HK-2 (cell line): ENCODE data around the gene SLC2A1.
A peak's percentile ranks its signal among the peaks of the same experiment; 100 is the strongest.

Experiments
- DNase-seq: peaks from one replicate; pipeline ENCODE4 v3.0.0-alpha.2; 2018; ENCODE audit not compliant: unreplicated experiment

SLC2A1 gene

GRCh38 chr1:42979896-42980800, 21.5 kb upstream of the SLC2A1 start:
- no peak for DNase-seq

GRCh38 chr1:42979036-42979430, 20.4 kb upstream of the SLC2A1 start:
- no peak for DNase-seq

DNA sequence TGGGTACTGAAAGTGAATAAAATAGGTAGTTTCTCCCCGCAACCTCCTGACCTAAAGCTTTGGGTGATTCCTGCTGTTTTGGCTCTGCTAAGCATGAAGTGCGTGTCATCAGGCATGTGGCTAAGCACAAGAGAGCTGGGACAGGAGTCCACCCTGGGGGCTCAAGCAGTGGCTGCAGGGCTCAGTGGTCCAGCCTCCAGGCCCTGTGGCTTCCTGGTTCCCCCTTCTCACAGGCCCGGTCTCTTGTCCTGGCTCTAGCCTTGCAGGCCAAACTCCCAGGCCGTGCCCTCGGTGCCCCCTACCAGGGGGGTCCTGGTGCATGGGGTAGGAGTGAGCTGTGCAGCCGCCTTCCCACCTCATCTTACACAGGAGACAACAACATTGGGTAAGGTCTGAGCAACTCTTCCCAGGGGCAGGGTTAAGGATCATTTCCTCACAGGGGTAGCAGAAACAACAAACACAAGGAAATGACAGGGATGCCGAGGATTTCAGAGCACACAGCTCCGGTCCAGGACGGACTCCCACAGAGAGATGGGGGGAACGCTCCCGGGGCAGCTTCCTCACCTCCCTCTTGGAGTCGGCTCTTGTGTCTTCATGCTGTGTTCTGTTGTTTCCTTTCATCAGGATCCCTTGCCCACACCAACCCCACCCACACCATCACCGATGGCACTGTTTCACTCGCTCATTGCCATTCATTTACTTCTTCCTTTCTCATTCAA, 19.8 kb upstream of the SLC2A1 start:
- DNase-seq = no peak

DNA sequence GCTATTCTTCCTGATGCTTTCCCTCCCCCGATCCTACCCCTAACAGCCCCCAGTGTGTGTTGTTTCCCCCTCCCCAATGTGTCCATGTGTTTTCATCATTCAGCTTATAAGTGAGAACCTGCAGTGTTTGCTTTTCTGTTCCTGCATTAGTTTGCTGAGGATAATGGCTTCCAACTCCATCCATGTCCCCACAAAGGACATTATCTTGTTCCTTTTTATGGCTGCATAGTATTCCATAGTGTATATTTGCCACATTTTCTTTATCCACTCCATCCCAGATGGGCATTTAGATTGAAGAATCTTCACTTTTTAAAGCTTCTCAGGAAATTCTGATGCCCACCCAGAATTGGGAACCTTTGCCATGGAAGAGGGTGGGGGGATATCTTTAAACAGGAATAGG, 19.0 kb upstream of the SLC2A1 start:
- DNase-seq = no peak

DNA sequence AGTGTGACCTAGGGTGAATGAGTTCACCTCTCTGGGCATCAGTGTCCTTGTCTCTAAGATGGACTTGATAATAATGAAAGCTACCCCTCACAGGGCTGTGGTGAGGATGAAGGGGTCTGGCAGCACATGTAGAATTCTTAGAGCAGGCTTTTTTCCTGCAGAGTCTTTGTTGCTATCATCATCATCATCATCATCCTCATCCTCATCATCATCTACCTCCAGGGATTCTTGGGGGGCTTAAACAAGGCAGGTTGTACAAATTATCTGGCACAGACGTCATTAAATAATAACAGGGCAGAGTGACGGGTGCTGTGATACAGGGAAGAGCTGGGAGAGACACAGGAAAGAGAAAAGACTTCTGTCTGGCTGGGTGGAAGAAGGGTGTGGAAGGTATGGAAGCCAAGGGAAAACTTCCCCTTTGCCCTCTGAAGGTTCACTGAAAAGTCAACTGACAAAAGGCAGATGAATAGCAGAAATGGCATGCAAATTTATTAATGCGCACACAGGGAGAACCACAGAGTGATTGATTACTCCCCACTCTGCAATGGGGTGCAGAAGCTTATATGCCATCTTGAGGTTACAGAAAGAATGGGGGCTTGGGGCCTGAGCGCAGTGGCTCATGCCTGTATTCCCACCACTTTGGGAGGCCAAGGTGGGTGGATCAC, 17.0 kb upstream of the SLC2A1 start:
- DNase-seq = no peak

DNA sequence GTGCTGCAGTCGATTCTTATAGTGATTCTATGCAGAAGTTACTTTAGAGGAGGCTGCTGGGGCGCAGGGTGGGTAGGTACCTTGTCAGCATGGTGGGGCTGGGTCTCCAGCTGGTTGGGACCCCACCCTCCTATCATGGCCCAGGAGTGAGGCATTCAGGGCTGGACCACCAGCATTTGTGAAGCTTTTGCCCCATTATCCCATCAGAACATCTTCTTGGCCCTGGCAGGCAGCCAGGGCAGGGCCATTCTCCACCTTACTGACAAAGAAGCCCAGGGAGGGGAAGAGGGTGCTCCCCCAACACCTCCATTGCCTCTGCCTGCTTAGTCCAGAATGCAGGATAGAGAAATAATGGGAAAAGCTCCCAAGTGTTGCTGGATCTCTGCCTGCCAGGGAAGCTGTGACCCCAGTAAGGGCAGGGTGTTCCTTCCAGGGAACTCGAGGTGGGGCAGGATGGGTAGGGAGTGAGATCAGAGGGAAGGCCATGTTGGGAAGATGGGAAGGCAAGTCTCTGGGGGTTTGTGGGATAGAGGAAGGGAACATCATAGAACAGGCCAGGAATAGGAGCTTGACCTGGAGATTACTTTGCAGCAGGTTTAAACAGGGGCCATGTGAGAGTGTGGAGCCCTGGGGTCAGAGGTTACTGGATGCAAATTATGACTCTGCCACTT, 16.2 kb upstream of the SLC2A1 start:
- no peak for DNase-seq

GRCh38 chr1:42973799-42974198, 15.1 kb upstream of the SLC2A1 start:
- DNase-seq = no peak

DNA sequence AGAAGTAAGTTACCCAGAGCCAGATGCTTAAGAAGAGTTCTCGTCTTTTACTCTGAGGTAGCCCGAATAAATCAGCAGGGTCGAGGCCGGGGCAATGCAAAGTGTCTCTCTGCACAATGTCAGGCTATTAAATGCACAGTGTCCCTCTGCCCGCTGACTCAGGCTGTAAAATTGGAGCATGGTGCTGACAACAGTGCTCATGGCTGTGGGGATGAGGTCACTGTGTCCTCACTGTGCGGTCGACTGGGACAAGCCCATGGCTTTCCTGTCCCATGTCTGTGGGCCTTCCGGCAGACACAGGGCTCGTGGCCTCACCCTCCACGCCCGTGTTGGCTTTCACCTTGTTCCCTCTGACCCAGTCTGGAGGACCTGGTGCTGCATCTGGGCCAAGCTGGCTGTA, 14.6 kb upstream of the SLC2A1 start:
- DNase-seq = peak; percentile 58

GRCh38 chr1:42971841-42972291, 13.2 kb upstream of the SLC2A1 start:
- no peak for DNase-seq

GRCh38 chr1:42970143-42970542, 11.5 kb upstream of the SLC2A1 start:
- DNase-seq = no peak

GRCh38 chr1:42968654-42969053, 10.0 kb upstream of the SLC2A1 start:
- no peak for DNase-seq

DNA sequence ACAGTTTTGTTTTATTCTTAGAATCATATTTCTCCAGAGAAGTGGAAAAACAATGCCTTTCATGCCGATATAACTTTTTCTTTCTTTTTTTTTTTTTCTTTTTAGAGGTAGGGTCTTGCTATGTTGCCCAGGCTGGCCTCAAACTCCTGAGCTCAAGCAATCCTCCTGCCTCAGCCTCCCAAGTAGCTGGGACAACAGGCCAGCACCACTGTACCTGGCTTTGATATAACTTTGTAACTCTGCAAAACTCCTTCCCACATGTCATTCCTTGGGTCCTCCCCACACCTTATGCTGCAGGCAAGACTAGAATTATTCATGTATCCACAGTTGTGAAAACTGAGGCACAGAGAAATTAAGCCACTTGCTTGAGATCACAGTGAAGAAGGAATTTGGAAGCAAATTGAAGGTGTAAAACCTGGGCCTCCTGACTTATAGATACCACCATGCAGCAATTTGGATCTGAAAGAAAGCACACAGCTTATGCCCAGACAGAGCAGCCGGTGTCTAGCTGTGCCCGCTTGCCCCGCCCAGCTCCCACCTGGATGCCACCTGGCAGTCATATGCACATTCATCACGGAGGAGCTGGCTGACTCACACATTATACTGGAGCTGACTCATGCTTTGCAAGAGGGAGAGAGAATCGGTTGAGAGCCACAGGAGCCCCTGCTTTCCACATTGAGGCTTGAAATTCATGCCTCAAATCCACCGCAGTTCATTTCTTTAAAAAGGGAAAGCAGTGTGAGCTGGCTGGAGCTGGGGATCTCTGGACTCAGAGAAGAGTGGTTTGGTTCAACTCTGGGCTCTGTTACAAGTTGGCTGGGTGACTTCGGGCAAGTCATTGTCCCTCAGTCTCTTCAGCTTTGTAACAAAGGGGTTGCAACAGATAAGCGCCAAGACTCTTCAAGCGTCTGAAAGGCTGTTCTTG, 8.3 kb upstream of the SLC2A1 start:
- DNase-seq = peak; percentile 85

DNA sequence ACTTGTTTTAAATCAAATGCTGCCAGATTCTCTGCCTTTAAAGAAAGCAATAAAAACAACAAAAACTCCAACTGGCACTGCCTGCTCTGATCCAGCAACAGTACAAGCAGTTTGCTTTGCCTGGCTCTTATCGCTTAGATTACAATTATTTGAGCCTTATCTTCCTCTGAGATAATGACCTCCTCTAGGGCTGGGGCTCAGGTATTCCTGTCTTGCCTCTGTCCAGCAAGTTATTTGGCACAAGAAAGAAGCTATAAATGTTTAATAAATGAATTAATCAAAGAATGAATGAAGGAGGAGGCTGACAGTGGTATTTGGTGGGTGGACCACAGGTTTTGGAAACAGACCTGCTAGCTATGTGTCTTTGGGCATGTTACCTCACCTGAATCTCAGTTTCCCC, 6.7 kb upstream of the SLC2A1 start:
- no peak for DNase-seq

DNA sequence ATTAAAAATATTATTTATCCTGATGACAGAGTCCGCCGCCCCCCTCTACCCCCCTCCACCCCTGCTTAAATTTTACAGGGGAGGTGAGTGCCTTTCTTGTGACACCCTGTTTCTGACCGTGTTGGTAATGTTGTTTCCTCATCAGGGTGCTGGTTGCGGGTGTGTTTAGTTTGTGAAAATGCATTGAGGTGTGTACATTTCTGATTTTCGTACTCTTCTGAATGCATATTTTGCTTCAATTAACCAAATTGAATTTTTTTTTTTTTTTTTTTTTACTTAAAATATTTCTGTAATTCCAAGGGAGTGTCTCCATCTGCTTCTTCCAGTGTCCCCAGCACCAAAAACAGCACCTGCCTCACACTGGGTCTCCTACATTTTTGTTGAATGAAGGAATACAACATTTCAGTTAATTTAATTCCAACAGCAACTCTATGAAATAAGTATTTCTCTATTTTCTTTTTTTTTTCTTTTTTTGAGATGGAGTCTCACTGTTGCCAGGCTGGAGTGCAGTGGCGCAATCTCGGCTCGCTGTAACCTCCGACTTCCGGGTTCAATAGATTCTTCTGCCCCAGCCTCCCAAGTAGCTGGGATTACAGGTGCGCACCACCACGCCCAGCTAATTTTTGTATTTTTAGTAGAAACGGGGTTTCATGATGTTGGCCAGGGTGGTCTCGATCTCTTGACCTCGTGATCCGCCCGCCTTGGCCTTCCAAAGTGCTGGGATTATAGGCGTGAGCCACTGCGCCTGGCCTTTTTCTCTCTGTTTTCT, 5.6 kb upstream of the SLC2A1 start:
- no peak for DNase-seq

DNA sequence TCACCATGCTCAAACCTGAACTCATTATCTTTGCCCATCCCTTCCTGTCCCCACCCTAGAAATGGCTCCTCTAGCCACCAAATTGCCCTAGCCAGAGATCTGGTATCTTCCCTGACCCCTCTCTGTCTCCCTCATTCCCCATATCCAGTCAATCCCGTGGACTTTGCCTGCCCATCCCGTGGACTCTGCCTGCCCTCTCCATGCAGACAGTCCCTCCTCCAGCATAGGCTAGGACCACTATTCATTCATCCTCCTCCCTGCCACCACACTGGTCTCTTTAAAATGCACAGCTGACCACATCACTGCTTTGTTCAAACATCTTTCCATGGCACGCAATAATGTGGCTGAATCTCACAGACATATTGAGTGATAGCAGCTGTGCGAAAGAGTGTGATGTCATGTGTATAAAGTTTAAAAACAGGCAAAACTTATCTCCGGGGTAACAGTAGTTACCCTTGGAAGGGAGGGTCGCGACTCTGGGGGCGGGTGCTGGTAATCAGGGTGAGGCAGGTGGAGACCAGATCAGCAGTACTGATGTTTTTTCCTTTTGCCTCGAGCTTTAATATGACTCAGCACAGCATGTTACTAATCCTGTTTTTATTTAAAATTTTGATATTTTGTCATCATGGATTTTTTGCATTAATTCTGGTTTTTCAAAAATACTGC, 4.8 kb upstream of the SLC2A1 start:
- no peak for DNase-seq

DNA sequence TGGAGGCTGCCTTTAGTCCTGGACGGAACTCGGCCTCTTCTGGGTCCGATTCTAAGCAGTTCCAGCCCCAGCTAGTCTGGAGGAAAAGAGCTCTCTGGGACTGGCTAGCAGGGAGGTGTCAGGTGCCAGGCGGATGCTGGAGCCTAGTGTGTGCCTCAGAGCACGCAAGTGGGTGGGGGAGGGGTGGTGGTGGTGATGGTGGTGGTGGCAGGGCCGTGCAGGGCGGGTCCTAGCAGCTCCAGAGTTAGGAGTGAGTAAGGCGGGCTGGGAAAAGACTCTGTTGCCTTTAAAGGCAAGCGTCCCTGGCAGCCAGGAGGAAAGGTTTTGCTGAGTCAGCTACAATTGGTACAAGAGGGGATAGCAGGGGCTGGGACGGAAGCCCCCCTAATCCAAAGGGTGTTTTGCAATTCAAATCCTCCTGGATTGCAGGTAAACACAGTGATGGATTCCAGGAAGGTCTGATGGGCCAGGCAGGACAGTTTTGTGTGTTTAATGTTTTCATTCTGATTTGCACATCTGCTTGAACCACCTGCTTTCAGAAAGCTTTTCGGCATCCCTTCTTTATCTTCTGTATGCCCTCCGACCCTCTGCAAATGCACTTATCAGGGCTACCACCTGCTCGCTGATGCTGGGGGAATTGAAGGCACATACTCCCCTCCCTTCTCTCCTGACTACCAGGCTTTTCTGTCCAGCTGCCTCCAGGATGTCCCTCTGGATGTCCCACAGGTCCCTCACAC, 4.1 kb upstream of the SLC2A1 start:
- peak; percentile 98 for DNase-seq

DNA sequence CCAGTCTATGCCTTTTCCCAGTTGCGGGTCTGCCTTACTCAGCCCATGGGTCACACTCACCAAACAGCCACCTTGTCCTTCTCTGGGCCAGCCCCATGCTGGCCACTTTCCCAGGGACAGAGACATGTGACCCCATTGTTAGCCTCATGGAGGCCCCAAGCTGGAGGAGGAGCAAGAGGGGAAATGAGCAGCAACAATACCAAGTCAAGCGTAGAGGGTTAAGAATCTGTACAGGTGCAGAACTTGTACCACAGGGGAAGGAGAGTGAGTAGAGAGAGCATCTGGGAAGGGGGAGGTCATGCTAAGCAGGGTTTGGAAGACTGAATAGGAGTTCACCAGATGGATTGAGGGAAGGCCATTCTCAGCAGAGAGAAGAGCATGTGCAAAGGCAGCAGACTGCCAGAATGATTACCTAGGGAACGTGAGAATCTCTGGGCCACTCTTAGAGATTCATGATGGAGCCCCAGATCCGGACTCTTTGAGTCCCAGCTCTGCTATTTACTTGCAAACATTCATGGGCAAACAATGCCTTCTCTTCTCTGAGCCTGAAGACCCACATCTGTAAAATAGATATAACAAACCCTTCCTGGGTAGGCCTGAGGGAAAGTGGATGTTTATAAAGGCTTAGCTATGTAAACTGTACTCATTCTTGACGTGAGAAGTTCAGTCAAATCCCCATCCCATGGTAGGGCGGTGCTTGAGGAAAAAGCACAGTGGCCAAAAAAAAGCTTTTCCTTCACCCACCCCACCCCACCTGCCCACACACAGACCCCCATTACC, 2.8 kb upstream of the SLC2A1 start:
- DNase-seq = no peak
